ENCODE results near the gene FRA10AC1.

FRA10AC1 gene

GRCh38 chr10:93702210-93703001 lies at the start of gene FRA10AC1:
Gene FRA10AC1 (minus strand): TSS chr10:93702592. CDS start chr10:93700106, 2,486 bp downstream.
- DNase-seq, result peak; percentile 85

- no peak for DNase-seq
Measured at GRCh38 chr10:93751832-93752231, 49.4 kb upstream of the FRA10AC1 start.

- DNase-seq, result no peak
Measured at GRCh38 chr10:93751124-93751523, 48.7 kb upstream of the FRA10AC1 start.

- no peak for DNase-seq
Measured at GRCh38 chr10:93749218-93749799, 46.9 kb upstream of the FRA10AC1 start.

- DNase-seq, result no peak
Measured at GRCh38 chr10:93746844-93747284, 44.5 kb upstream of the FRA10AC1 start.

GRCh38 chr10:93745408-93746065 lies 43.1 kb upstream of the FRA10AC1 start:
- no peak for DNase-seq

- no peak for DNase-seq
Measured at GRCh38 chr10:93742633-93743349, 40.4 kb upstream of the FRA10AC1 start.

- no peak for DNase-seq
Measured at GRCh38 chr10:93741367-93741766, 39.0 kb upstream of the FRA10AC1 start.

- no peak for DNase-seq
Measured at GRCh38 chr10:93726024-93726423, 23.6 kb upstream of the FRA10AC1 start.

- DNase-seq, result no peak
Measured at GRCh38 chr10:93723153-93723552, 20.8 kb upstream of the FRA10AC1 start.

- no peak for DNase-seq
Measured at GRCh38 chr10:93722550-93722949, 20.2 kb upstream of the FRA10AC1 start.

GRCh38 chr10:93719901-93720300 lies 17.5 kb upstream of the FRA10AC1 start:
- no peak for DNase-seq

GRCh38 chr10:93718937-93719725 lies 16.7 kb upstream of the FRA10AC1 start:
- no peak for DNase-seq

GRCh38 chr10:93716766-93717165 lies 14.4 kb upstream of the FRA10AC1 start:
- no peak for DNase-seq

GRCh38 chr10:93715345-93715744 lies 13.0 kb upstream of the FRA10AC1 start:
- no peak for DNase-seq

GRCh38 chr10:93712593-93712992 lies 10.2 kb upstream of the FRA10AC1 start:
- no peak for DNase-seq

- no peak for DNase-seq
Measured at GRCh38 chr10:93711891-93712290, 9.5 kb upstream of the FRA10AC1 start.

GRCh38 chr10:93710333-93710909 lies 8.0 kb upstream of the FRA10AC1 start:
- DNase-seq, result no peak

- DNase-seq, result no peak
Measured at GRCh38 chr10:93707623-93708022, 5.2 kb upstream of the FRA10AC1 start.

GRCh38 chr10:93704451-93704850 lies 2.1 kb upstream of the FRA10AC1 start:
- no peak for DNase-seq

- DNase-seq, result no peak
Measured at GRCh38 chr10:93703841-93704240, 1.4 kb upstream of the FRA10AC1 start.

- no peak for DNase-seq
Measured at GRCh38 chr10:93703066-93703465, 674 bp upstream of the FRA10AC1 start.
